Lower leg skin (tissue), 4 donors: ENCODE measurements around the gene DCDC2C. TPM values are rescaled to one million over a fixed set of nuclear protein-coding genes. Genes with fewer than 3 reads are reported as not detected.

ENCODE experiments used
- DNase-seq, 2 donors: peaks; one replicate each; pipeline ENCODE4 v3.0.0-alpha.2; 2019; ENCODE audit warnings: low spot score in 2 of 2
- H3K4me3 ChIP-seq: fragments of 200-600 bp; sonication (generic); 2 replicates; pipeline ENCODE4 v1.5.1; 2017; ENCODE audit warnings: mild to moderate bottlenecking, low read depth; ENCODE audit not compliant: poor library complexity, severe bottlenecking
- CTCF ChIP-seq, 3 donors: fragments of 450-650 bp; IDR thresholded peaks; one replicate each; pipeline ENCODE4 v1.5.1; 2016; ENCODE audit warnings: antibody characterized with exemption in 3 of 3, mild to moderate bottlenecking in 3 of 3, moderate library complexity in 2 of 3
- POLR2A ChIP-seq, 2 donors: fragments of 450-650 bp; IDR thresholded peaks; one replicate each; pipeline ENCODE4 v1.6.1; 2016 to 2017; ENCODE audit warnings: antibody characterized with exemption in 2 of 2, mild to moderate bottlenecking in 1 of 2, moderate library complexity in 1 of 2
- WGBS, 2 donors: methylation state at CpG; one replicate each; pipeline ENCODE4 v1.1.5; 2018; 5-methylcytosine and 5-hydroxymethylcytosine counted together
- intact Hi-C: fragments of 100-400 bp; cut with DNase I; formaldehyde crosslinking; loops from one replicate; pipeline ENCODE4 v1.15.0; 2023; ENCODE audit warnings: low total_unique reads
- total RNA-seq, 4 donors: library from RNA; depleted of rRNA; stranded (reverse); fragments of >200 nt; gene quantifications; one replicate each; pipeline ENCODE4 v1.1.0, GENCODE V29; 2016

The DCDC2C gene
- total RNA-seq, 4 donors from 2014 or later, result 0.16 TPM; not detected in 3

GRCh38 chr2:3840611-3841155 is 137.3 kb downstream of the DCDC2C start:
- TF ChIP-seq POLR2A (IDR thresholded peaks at IDR 0.05) (no peak), CTCF (IDR thresholded peaks at IDR 0.05) (no peak)
- no peak overlapping the region for H3K4me3 ChIP-seq
- intact Hi-C loops, result no loop called here
- WGBS, 2 donors, result 94 to 97% methylated on average over 15 of the region's 15 CpGs
- no peak for DNase-seq

GRCh38 chr2:3847397-3848052 is 144.2 kb downstream of the DCDC2C start:
- 57 to 71% methylated on average over 9 of the region's 9 CpGs for WGBS, 2 donors
- no peak for TF ChIP-seq CTCF (IDR thresholded peaks at IDR 0.05)
- no peak for TF ChIP-seq POLR2A (IDR thresholded peaks at IDR 0.05)
- no peak for DNase-seq
- H3K4me3 ChIP-seq, result no peak overlapping the region
- intact Hi-C loops, result no loop called here

GRCh38 chr2:3848776-3849175 is 145.4 kb downstream of the DCDC2C start:
- intact Hi-C loops, result no loop called here
- TF ChIP-seq POLR2A (IDR thresholded peaks at IDR 0.05) (no peak), CTCF (IDR thresholded peaks at IDR 0.05) (no peak)
- DNase-seq, result no peak
- 89 to 91% methylated on average over 9 of the region's 9 CpGs for WGBS, 2 donors
- H3K4me3 ChIP-seq, result no peak overlapping the region

- no peak overlapping the region for H3K4me3 ChIP-seq
- WGBS, 2 donors, result 79 to 83% methylated on average over 7 of the region's 7 CpGs
- DNase-seq, result no peak
- intact Hi-C loops, result no loop called here
- no peak for TF ChIP-seq CTCF (IDR thresholded peaks at IDR 0.05)
- no peak for TF ChIP-seq POLR2A (IDR thresholded peaks at IDR 0.05)
These were observed 145.8 kb downstream of the DCDC2C start for GRCh38 chr2:3849213-3849612.

GRCh38 chr2:3857576-3857975 is 154.2 kb downstream of the DCDC2C start:
- TF ChIP-seq CTCF (IDR thresholded peaks at IDR 0.05) (no peak), POLR2A (IDR thresholded peaks at IDR 0.05) (no peak)
- 33 to 47% methylated on average over 4 of the region's 4 CpGs for WGBS, 2 donors
- DNase-seq, result no peak
- H3K4me3 ChIP-seq, result no peak overlapping the region
- intact Hi-C loops, result no loop called here
